NCI-H1930 (cell line): Measurements from ENCODE around the gene KRCC1.
"Not testable (repeated sequence)": the region's sequence is repeated elsewhere in the genome, so short reads cannot be mapped to it uniquely, and the experiment has no call there.

Experiments used
- DNase-seq, 2 experiments: peaks; one replicate each; lab custom pipeline; 2025; lab: John Stamatoyannopoulos, UW

KRCC1 gene

GRCh38 chr2:88000474-88000873, 55.1 kb downstream of the KRCC1 start:
- not testable (repeated sequence) for DNase-seq

GRCh38 chr2:87996570-87996969, 59.0 kb downstream of the KRCC1 start:
- DNase-seq = no peak

GRCh38 chr2:87995756-87996155, 59.8 kb downstream of the KRCC1 start:
- no peak for DNase-seq

GRCh38 chr2:87994304-87994850, 61.2 kb downstream of the KRCC1 start:
- not testable (repeated sequence) for DNase-seq

GRCh38 chr2:87992569-87992968, 63.0 kb downstream of the KRCC1 start:
- DNase-seq = not testable (repeated sequence)

- DNase-seq = not testable (repeated sequence)
Measured at GRCh38 chr2:87987473-87987872, 68.1 kb downstream of the KRCC1 start.

GRCh38 chr2:87985902-87986301, 69.7 kb downstream of the KRCC1 start:
- not testable (repeated sequence) for DNase-seq

GRCh38 chr2:87981182-87981581, 74.4 kb downstream of the KRCC1 start:
- DNase-seq = not testable (repeated sequence)
